Measurements from ENCODE around the gene SLC29A3.

DNA sequence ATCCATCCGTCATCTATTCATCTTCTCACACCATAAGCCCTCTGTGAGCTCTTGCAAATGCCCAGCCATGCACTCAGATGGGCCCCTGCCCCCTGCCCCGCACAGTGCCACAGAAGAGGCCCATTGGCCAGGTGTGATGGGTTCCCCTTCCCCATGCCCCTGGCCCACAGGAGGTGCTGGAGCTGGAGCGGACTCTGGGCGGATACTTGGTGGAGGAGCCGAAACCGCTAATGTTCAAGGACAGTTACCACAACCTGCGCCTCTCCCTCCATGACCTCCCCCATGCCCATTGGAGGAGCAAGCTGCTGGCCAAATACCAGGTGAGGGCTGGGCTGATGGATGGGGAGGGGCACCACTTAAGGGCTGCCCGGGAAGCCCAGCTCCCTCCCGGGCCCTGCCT is 23.4 kb upstream of the SLC29A3 start:
- TF ChIP-seq, protein P1, sequence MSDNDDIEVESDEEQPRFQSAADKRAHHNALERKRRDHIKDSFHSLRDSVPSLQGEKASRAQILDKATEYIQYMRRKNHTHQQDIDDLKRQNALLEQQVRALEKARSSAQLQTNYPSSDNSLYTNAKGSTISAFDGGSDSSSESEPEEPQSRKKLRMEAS (IDR thresholded peaks at IDR 0.05), result no peak
- no peak for TF ChIP-seq TCF7L2 (IDR thresholded peaks at IDR 0.05; ENCODE audit: borderline replicate concordance, extremely low read depth, insufficient read depth, insufficient read length)
- TF ChIP-seq, protein P2, sequence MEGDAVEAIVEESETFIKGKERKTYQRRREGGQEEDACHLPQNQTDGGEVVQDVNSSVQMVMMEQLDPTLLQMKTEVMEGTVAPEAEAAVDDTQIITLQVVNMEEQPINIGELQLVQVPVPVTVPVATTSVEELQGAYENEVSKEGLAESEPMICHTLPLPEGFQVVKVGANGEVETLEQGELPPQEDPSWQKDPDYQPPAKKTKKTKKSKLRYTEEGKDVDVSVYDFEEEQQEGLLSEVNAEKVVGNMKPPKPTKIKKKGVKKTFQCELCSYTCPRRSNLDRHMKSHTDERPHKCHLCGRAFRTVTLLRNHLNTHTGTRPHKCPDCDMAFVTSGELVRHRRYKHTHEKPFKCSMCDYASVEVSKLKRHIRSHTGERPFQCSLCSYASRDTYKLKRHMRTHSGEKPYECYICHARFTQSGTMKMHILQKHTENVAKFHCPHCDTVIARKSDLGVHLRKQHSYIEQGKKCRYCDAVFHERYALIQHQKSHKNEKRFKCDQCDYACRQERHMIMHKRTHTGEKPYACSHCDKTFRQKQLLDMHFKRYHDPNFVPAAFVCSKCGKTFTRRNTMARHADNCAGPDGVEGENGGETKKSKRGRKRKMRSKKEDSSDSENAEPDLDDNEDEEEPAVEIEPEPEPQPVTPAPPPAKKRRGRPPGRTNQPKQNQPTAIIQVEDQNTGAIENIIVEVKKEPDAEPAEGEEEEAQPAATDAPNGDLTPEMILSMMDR (IDR thresholded peaks at IDR 0.05 in 2 of 3, conservative IDR thresholded peaks at IDR 0.05 in 1 of 3; ENCODE audit: borderline replicate concordance in 1 of 3, insufficient read depth in 1 of 3, low read depth in 2 of 3, low read length in 2 of 3), result no peak
- no peak for TF ChIP-seq POLR2AphosphoS5 (IDR thresholded peaks at IDR 0.05; ENCODE audit: low read depth, low read length)
- TF ChIP-seq, protein P3, sequence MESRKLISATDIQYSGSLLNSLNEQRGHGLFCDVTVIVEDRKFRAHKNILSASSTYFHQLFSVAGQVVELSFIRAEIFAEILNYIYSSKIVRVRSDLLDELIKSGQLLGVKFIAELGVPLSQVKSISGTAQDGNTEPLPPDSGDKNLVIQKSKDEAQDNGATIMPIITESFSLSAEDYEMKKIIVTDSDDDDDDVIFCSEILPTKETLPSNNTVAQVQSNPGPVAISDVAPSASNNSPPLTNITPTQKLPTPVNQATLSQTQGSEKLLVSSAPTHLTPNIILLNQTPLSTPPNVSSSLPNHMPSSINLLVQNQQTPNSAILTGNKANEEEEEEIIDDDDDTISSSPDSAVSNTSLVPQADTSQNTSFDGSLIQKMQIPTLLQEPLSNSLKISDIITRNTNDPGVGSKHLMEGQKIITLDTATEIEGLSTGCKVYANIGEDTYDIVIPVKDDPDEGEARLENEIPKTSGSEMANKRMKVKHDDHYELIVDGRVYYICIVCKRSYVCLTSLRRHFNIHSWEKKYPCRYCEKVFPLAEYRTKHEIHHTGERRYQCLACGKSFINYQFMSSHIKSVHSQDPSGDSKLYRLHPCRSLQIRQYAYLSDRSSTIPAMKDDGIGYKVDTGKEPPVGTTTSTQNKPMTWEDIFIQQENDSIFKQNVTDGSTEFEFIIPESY (IDR thresholded peaks at IDR 0.05; ENCODE audit: extremely low read depth, insufficient replicate concordance, low read length), result no peak
- TF ChIP-seq POLR2A (IDR thresholded peaks at IDR 0.05; ENCODE audit: borderline replicate concordance, extremely low read depth, insufficient read depth, insufficient read length), result no peak
- TF ChIP-seq RAD21 (IDR thresholded peaks at IDR 0.05; ENCODE audit: low read depth), result no peak
- TF ChIP-seq EZH2 (IDR thresholded peaks at IDR 0.05), result no peak
- TF ChIP-seq JUND (IDR thresholded peaks at IDR 0.05), result no peak
- TF ChIP-seq, protein P4, sequence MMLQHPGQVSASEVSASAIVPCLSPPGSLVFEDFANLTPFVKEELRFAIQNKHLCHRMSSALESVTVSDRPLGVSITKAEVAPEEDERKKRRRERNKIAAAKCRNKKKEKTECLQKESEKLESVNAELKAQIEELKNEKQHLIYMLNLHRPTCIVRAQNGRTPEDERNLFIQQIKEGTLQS (IDR thresholded peaks at IDR 0.05), result no peak
- TF ChIP-seq ZNF274 (IDR thresholded peaks at IDR 0.05; ENCODE audit: low read depth, low read length), result no peak
